Right lobe of liver (tissue), 4 donors: ENCODE measurements around the gene ZSCAN1.

Source experiments
- CTCF ChIP-seq, 4 donors: fragments of 200-600 bp in 3 of 4; fragments of 450-650 bp in 1 of 4; IDR thresholded peaks; one replicate each; pipeline versions ENCODE4 v1.5.1 to v1.8.0; 2016 to 2022; ENCODE audit warnings: antibody characterized with exemption in 4 of 4, mild to moderate bottlenecking in 2 of 4
- POLR2A ChIP-seq: fragments of 450-650 bp; IDR thresholded peaks from one replicate; pipeline ENCODE4 v1.6.1; 2017; ENCODE audit warnings: antibody characterized with exemption, mild to moderate bottlenecking
- donor health status: DM: no; HTN: no; CAD: no.
- donor health status: DM: no; HTN: no; CAD: no.
- donor health status: DM: no; HTN: yes; CAD: no.

GRCh38 chr19:58021541-58022282, 12.1 kb upstream of the ZSCAN1 start:
- TF ChIP-seq CTCF (IDR thresholded peaks at IDR 0.05) (peak; percentile 37 to 47 (median 40)), POLR2A (no peak)
